G401.6 (cell line): Measurements from ENCODE around the gene STK32C.
"Not testable (repeated sequence)": the region's sequence is repeated elsewhere in the genome, so short reads cannot be mapped to it uniquely, and the experiment has no call there.

Experiments used
- FAIRE-seq: peaks from 2 replicates; lab custom pipeline; 2012; peaks lifted over from hg19 to GRCh38; lab: Jason Lieb, UNC

STK32C gene

DNA sequence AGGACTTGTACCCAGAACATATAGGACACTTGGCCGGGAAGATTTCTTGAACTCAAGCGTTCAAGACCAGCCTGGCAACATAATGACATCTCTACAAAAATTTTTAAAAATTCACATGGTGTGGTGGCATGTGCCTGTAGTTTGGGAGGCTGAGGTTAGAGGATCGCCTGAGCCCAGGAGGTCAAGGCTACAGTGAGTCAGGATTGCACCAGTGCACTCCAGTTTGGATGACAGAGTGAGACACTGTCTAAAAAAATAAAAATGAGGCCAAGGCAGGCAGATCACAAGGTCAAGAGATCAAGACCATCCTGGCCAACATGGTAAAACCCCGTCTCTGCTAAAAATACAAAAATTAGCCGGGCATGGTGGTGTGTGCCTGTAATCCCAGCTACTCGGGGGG is 9.7 kb upstream of the STK32C start:
- FAIRE-seq = not testable (repeated sequence)

DNA sequence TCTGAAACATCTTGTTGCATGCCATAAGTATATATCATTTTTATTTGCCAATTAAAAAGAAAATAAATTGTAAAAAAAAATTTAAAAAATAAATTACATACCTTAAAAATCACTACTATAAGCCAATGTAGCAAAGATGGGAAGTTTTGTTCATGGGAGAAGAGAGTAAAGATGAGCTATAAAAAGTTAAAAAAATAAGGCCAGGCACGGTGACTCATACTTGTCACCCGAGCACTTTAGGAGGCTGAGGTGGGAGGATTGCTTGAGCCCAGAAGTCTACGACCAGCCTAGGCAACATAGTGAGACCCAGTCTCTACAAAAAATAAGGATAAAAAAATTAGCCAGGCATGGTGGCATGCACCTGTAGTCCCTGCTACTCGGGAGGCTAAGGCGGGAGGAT is 8.4 kb upstream of the STK32C start:
- FAIRE-seq = no peak

DNA sequence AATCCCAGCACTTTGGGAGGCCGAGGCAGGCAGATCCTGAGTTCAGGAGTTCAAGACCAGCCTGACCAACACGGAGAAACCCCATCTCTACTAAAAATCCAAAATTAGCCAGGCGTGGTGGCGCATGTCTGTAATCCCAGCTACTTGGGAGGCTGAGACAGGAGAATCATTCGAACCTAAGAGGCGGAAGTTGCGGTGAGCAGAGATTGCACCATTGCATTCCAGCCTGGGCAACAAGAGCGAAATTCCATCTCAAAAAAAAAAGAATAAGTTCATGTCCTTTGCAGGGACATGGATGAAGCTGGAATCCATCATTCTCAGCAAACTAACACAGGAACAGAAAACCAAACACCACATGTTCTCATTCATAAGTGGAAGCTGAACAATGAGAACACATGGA is 7.1 kb upstream of the STK32C start:
- not testable (repeated sequence) for FAIRE-seq

DNA sequence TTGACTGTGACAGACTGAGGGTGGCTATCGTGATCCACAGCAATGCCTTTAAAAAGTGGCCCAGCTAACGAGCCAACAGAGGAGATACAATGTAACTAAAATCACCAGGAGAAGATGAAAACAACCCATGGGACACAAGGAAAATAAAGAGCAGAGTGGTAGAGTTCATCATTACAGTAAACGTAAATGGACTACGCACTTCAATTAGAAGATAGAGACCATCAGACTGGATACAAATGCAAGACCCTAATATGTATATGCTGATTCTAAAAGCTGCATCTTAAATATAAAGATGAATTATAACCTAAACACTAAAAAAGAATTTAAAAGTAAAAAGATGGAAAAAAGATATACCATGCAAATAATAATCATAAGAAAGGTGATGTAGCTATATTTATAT is 6.6 kb upstream of the STK32C start:
- FAIRE-seq = peak; percentile 25

DNA sequence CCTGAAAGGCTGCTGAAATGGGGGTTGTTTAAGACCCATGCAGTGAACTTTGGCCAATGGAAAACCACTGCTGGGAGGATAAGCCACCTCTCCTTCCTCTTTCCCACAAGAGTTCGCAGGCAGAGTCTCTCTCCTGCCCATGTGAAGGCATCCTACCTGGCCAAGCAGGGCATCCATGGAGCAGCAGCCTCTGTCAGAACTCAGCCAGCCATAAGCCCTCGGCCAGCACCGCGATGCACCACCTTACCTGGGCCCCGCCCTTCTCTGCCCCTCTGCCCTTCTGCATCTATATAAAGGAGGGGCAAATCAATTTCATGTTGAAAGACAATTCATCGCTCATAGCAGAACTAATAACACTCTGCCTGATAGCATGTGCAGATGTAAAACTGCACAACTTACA is 6.1 kb upstream of the STK32C start:
- no peak for FAIRE-seq

DNA sequence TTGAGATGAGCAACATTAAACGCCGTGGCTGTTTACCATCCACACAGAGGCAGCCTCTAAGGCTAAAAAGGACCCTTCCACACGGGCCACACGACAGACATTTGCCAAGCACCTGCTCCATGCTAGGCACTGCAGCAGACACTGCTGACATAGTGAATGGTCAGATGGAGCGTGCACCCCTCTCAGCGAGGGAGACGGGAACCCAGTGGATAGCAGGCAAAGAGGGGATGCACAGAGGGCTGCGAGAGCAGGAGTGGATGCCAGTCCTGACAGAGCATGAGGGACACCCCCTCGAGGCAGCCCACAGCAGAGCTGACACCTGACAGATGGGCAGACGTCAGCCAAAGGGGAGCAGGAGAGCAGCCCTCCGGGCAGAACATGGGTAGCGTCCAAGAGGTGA is 5.6 kb upstream of the STK32C start:
- no peak for FAIRE-seq

DNA sequence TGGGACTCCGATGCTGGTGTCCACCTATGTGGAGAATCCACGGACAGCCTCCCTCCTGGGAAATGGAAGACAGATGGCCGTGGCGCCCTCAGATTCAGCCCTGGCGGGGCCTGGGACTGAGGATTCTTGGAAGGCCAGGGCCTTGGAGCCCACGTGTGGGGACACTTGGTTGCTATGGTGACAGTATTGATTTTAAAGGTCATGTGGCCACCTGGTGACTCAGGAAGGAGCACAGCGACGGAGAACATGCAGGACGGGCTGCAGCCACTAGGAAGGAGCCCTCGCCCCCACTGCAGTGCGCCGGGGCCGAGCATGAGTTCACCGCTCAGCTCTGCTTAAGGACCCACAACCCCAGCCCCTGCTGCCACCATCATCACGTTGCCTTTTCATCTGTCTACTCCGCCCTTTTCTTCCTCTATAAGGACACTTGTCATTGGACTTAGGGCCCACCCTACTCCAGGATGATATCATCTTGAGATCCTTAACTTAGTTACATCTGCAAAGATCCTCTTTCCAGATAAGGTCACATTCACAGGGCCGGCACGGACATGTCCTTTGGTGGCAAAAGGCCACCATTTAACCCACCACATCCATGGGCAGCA is 3.7 kb upstream of the STK32C start:
- FAIRE-seq = no peak

DNA sequence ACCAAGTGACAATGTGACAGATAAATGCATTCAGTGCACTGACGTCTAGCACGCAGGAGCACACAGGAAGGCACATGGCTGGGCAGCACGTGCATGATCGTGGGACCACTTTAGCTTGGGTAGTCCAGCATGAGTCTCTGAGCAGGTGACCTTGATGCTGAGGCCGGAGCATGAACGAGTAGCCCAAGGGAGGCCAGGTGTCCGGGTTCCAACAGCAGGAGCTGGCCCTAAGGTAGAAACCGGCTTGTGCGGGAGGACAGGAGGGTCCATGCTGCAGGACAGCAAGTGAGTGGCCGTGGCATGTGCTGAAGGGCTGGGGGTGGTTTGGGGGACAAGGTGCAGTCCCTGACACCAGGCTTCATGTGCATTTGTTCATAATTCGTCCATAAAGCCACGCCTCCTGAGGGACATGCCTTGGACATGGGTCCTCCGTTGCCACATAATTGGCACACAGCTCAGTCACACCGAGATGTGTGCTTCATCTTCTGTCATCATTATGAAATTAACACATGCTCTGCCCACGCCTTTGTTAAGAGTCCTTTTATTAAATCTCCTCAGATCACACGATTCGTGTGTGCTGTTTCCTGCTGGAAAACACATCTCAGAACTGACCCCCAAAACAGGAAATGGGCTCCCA is 3.1 kb upstream of the STK32C start:
- no peak for FAIRE-seq

DNA sequence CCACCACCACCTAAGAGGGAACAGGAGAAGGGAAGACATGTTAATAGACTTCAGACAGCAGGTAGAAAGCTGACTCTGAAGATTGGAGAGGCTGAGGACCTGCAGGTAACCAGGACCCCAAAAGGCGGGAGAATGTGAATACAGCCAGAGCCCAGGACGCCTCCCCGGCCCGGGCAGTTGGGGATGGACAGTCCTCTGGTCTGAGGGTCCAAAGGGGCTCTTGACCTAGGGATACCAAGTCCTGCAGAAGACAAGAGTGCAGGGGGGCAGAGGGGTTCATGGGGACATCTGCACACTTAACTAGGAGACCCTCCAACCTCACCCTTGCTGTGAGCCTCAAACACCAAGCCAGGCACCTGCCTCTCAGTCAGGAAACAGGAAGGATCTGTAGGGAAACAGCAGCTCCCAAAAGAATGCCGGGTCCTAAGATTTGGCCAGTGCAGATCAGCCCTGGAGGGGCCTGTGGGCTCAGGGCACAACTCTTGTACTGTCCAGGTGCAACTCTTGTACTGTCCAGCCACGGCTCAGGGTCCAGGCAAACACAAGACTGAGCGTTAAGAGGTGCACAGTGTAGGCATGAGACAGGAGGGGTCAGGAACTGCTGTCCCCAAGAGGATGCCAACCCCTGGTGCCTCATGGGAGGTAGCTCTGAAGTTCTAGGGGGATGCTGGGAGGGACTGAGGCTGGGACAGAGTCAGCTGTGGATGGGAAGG is 2.3 kb upstream of the STK32C start:
- FAIRE-seq = no peak

DNA sequence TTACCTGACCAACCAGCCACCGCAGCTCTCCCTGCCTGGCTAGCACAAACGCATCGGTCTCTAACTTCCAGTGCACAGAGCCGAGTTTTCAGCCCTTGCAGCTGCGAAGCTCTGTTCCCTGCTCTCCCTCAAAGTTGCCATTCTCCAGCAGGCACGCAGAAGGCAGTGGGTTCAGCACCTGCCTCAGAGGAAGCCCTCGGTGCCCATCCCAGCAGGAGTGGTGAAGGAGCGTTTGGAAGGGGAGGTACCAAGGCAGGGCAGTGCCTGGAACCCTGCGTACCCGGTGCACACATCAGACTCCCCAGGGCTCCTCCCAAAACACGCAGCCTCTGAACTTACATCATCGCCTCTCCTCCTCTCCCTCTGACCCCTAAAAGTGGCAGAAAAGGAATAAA is 1.7 kb upstream of the STK32C start:
- FAIRE-seq = no peak

DNA sequence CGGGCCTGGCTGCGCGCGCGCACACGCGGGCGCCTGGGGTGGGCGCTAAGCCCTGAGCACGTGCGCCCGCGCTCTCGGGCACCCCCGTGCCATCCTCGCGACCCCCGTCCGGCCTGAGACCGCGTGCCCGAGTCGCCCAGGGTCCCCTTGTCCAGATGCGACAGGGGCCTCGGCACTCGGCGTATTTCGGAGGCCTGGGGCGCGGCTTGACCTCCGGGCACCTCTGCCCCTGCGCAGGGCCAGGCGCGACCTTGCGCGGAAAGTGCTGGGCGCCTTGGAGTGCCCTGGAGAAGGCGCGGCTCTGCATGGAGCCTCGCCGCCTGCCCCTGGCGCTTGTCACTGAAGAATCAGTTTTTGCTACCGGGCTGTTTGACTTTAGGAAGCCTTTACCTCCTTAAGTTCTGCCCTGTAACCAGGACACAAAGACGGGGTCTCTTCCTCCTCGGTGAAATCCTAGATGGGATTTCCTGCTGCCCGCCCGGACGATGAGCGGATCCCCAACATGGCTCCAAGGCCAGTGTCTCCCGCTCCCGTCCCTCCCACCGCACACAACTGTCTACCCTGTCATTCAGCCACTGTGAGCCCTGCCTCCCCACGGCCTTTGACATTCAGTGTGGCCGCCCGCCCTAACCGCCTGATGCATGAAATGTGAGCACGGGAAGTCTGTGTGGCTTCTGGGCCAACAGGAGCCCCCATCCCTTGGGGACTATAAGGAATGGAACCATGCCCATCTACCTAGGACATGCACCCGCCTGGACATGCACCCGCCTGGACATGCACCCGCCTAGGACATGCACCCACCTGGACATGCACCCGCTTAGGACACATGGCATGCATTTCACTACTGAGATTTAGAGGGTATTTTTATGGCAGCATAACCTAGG is 1.1 kb upstream of the STK32C start:
- FAIRE-seq = no peak

DNA sequence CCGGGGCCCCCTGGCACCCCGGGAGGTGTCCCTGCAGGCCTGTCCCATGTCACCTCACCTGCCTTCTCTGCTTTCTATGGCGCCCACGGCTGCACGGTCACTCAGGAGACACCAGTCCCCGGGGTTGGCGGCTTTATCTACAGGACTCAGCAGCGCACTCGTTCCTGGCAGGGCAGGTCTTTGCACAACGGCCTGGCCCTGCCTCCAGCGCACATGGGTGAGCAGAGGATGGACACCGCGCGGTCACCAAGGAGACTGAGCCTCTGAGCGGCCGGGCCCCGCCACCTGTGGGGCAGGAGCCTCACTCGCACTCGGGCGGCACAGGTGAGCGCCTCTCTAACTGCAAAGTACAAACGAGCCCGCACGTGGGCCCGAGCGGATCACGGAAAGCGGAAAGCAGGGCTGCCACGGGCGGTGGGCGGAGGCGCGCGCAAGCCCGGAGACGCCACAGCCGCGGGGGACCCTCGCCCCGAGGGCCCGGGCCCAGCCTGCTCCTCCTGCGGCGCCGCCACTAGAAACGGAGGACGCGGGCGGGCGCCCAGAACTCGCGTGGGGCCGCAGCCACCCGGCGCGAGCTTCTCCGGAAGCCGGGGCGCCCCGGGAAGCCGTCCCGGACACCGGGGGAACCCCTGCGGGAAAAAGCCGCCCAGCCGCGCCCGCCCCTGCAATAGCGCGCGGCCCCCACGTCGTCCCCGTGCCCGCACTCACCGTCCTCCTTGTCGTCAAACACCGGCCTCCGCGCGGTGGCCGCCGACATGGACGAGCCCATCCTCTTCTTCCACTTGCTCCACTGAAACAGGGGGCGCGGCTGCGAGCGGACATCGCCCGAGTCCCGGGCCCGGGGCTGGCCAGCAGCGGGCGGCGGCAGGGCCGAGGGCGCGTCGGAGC is 642 bp downstream of the STK32C start:
- no peak for FAIRE-seq

DNA sequence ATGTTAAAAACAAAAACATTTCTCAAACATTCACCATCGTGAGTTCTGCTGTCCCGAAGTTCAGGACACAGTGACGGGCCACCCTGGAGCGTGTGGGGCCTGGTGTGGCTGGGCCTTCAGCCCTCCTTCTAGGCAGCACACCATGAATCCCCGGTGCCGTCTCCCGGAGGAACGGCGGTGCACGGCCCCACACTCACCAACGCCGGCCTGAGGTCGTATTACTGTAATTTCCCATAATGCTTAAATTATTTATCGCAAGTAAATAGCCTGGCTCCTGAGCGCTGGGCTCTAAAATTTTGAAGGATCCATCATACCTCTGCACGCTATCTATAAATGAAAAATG is 1.4 kb downstream of the STK32C start:
- FAIRE-seq = no peak

DNA sequence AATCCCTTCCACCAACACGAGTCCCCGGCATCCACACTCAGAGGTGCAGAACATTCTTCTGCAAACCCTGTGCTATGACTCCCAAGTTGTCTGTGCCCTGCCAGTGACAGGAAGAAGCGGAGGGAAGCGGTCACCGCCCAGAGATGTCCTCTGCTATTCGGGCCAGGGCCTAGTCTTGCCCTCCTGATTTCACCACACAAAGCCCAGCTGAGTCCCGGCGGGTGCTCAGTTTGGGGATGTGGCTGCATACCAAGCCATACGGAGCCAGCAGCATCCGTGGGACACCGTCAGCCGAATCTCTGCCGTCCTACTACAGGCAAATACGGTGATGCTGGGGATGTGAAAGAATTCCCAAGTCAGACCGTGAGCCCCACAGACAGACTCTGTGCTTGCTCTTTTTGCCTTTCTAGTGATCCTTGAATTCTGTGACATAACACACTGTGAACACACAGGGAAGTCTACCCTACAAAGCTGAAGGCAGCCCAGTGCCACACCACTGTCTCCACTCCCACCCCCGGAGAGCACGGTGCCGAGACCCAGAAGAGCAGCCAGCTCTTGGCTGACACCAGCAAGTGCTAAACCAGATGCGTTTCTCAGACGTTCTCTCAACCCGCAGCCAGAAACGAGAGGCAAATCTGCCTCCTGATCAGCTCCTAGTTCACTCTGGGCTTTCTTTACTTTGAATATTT is 2.0 kb downstream of the STK32C start:
- FAIRE-seq = no peak

DNA sequence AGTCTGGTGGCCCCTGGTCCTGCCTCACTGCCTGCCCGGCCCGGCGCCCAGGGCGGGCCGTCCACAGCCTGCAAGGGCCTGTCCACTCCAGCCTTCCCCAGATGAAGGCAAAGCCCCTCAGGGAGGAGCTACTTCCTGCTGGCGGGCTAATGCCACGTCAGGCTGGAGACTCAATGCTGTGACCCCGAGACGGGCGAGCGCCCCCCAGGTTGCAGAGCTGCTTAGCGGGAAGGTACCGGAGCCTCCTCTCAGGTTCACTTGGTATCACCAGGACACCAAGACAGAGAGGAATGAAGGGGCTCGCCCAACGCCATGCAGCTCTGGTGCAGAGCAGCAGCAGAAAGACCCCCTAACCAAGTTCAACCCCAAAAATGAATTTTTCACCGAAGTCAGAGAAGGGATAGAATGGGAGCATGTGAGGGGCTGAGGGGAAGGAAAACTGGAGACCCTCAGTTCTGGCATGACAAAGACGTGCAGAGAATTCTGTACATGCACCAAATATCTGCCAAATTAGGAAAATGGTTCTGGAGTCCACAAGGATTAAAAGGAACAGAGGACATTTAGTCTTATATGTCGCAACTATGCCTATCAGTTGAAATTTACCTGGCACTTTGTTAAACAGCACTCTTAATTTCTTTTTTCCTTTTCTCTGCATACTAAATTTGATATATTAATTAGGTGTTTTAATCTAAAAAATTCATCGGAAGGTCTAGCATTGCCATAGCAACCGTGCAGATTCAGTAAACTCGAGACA is 2.8 kb downstream of the STK32C start:
- no peak for FAIRE-seq

DNA sequence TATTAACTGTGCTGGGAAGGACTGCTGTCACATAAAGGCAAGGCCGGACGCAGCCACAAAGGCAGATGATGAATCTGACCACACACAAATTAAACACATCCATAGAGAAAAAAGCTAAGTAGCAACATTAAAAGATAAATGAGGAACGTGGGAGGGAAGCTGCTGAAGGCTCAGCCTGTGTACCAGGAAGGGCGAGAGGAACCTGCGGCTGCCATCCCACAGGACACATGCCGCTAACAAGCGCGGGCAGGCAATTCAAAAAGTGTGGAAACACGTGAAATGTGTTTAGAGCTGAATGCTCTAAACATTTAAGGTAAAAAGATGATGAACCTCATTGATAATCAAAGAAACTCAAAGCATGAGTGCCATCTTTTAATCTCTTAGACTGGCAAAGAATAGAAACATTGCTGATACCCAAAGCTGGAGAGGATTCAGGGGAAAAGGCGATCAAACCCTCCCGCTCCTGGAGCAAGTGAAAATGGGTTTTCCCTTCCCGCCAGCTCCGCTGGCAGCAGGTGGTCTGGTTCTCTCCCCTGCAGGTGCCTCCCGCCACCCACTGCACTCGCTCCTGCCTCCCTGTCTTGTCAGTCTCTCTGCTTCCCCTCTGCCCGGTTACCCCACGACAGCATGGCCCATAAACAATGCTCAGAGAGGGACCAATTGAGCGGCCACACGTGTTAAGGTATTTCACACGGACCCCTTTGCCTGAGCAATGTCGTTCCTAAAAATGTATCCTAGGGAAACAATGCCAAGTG is 4.2 kb downstream of the STK32C start:
- no peak for FAIRE-seq

DNA sequence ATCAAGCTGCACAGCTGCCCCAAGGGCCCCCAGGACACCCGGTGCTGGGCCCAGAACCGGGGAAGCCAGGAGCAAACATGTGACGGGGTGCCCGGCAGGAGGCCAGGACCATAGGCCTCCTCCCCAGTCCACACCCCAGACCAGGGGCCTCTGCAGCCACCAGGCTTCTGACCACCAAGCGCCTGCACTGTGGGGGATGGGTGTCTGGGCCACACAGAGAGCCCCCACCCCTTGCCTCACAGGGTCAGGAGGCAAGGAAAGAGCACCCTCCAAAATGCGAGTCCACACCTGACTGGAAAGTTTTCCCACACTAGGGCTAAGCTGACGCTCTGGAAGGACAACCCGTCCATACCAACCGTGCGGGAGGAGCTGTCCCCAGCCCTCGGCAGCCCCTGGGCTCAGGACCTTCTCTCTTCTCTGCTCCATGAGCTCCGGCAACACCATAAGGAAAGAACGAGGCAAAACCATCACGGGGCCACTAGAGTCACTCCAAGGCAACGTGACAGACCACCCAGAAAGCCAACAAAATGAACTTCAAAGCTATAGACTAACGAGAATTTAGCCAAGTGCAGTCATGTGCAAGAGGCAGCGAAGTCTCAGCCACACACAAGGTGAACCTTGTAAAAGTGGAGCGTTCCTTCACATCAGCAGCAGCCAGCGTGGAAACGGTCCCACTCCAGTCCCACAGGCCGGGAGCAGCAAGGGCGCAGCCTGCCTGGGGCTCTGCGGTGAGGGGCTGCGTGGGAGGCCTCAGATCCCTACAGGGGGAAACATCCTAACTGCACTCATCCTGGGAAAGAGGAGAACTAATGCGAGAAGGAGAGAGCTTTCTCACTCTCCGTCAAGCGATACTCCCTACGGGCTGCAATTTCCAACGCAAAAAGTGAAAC is 5.1 kb downstream of the STK32C start:
- FAIRE-seq = no peak

DNA sequence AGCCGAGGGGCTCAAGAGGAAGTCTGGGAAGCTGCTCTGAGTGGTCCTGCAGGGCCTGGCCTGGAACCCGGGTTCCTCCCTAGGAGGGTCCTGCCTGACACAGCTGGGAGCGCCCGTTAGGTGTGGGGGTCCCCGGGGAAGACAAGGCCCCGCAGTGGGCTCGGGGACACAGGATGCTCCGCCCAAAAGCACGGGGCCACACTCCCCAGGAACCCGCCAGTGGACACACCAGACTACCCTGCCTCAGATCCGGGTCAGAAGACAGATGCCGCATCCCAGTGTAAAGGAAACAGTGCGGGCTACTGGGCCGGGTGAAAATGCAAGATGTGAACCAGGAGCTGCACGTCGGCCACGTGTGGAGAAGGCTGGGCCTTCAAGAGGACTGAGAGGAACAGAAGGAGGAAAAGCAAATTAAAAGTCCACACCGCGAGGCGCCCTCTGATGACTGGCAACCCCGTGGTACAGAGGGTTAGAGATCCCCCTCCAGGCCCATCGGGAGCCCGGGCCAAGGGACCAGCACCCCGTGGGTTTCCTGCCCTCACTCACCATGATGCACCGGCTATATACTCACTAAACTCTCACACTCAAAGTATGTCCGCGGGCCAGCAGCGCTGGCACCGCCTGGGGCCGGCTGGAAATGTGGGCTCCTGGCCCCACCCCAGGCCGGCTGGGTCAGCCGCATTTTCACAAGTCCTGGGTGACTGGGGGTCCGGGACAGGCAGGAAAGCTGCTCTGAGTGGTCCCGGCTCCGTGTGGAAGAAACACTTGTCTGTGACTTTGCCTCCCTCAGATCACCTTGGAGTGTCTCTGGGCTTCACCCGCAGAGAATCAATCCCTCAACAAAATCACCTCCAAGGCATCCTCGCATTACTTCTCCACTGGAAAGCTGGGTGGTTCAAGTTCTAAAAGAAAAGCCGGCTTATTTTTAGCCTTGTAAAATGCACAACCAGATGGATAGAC is 6.1 kb downstream of the STK32C start:
- FAIRE-seq = no peak
